Heart right ventricle (tissue), 16 donors: ENCODE measurements around the gene HLA-DPA1. TPM values are rescaled to one million over a fixed set of nuclear protein-coding genes. Genes with fewer than 3 reads are reported as not detected.

Source experiments
- ATAC-seq, 8 donors: fragments of 200-7000 bp; cut with Tn5 transposase; one replicate each; pipeline ENCODE4 v1.9.1; 2020; ENCODE audit warnings: mild to moderate bottlenecking in 8 of 8, moderate library complexity in 8 of 8, moderate number of reproducible peaks in 1 of 8
- DNase-seq, 2 donors: peaks; one replicate each; pipeline ENCODE4 v3.0.0-alpha.2; 2020
- H3K27ac ChIP-seq, 10 donors: fragments of 200-600 bp; sonication (generic) in 2 of 10; one replicate each; pipeline versions ENCODE4 v1.5.0 to v1.8.0; 2020 to 2022; ENCODE audit warnings: mild to moderate bottlenecking in 3 of 10
- H3K27me3 ChIP-seq, 7 donors: fragments of 200-600 bp; one replicate each; pipeline ENCODE4 v1.8.0; 2021 to 2022; ENCODE audit warnings: mild to moderate bottlenecking in 2 of 7
- H3K36me3 ChIP-seq, 9 donors: fragments of 200-600 bp; sonication (generic) in 1 of 9; one replicate each; pipeline versions ENCODE4 v1.5.0 to v1.8.0; 2020 to 2022; ENCODE audit warnings: mild to moderate bottlenecking in 2 of 9
- H3K4me1 ChIP-seq, 9 donors: fragments of 200-600 bp; sonication (generic) in 1 of 9; one replicate each; pipeline versions ENCODE4 v1.5.0 to v1.8.0; 2020 to 2022; ENCODE audit warnings: mild to moderate bottlenecking in 4 of 9
- H3K4me3 ChIP-seq, 10 donors: fragments of 200-600 bp; sonication (generic) in 2 of 10; one replicate each; pipeline versions ENCODE4 v1.5.0 to v1.8.0; 2020 to 2022; ENCODE audit warnings: mild to moderate bottlenecking in 7 of 10, moderate library complexity in 2 of 10
- H3K9me3 ChIP-seq, 11 donors: fragments of 200-600 bp in 10 of 11; sonication (generic) in 2 of 11; one replicate each; pipeline versions ENCODE4 v1.5.0 to v1.8.0; 2013 to 2022; ENCODE audit warnings: mild to moderate bottlenecking in 2 of 11, control low read depth in 1 of 11, moderate library complexity in 1 of 11
- WGBS, 2 donors: extraction: QIAGEN DNeasy Blood & Tissue Kit; methylation state at CpG; one replicate each; pipeline ENCODE4 v1.1.7; 2013; ENCODE audit warnings: inconsistent platforms in 1 of 2; 5-methylcytosine and 5-hydroxymethylcytosine counted together
- intact Hi-C, 10 donors: fragments of 100-400 bp; cut with DNase I; formaldehyde crosslinking; loops; one replicate each; pipeline versions ENCODE4 v1.11.1 to v1.14.2; 2022
- polyA plus RNA-seq, 2 donors: library from polyadenylated mRNA; stranded (reverse); fragments of 200-250 nt; gene quantifications; one replicate each; pipeline ENCODE4 v1.2.3, GENCODE V29; 2013
- total RNA-seq, 10 donors: library from RNA; stranded (reverse); fragmentation: NEBNext Ultra II Directional in 3 of 10; extraction: Animal tissue kit (Norgen Biotek cat#: 25700) in 3 of 10; gene quantifications; one replicate each; pipeline versions ENCODE4 v1.2.1 to v1.2.4, GENCODE V29; 2021 to 2023
- TF ChIP-seq, protein P1 (sequence below), 9 donors: fragments of 200-600 bp; sonication (generic) in 2 of 9; IDR thresholded peaks; one replicate each; pipeline versions ENCODE4 v1.5.0 to v1.8.0; 2021 to 2022; ENCODE audit warnings: antibody characterized with exemption in 9 of 9, mild to moderate bottlenecking in 5 of 9, moderate library complexity in 1 of 9
- donor health status: Arrhythmogenic right ventricular cardiomyopathy.
- donor health status: ischemic (EF 13 %, LVEDD 7.1; RV severe dilation, severe dysfunction).
- donor health status: healthy with polysubstance abuse.
- donor health status: DM: no; HTN: yes; CAD: no.
- donor health status: DM: no; HTN: no; CAD: no.
- donor health status: ischemic (EF 25% LVEDD 6.9; RV normal size, moderate dysfunction).
- donor health status: ischemic (EF 25% LVEDD 5.7; RV mildly dilated, moderate dysfunction).
- donor health status: healthy.
- donor health status: DM: yes; HTN: yes; CAD: no.
- donor health status: Ischemic cardiomyopathy.
- donor health status: ischemic (EF 35%, LVEDD 5.7; RV mildly dilated, moderate dysfunction).
- donor health status: nonischemic (EF 11% LVEDD 7.7; RV severe dilation, severe dysfunction).
- donor health status: DM: yes; HTN: yes; CAD: no.
- donor health status: PGD.
- donor health status: ischemic (EF 29% LVEDD 5.4; RV normal size, mild dysfunction).
- donor health status: nonischemic (EF 23%, LVEDD 6.1; RV moderate dilation, normal function).

The HLA-DPA1 gene
- total and polyA plus RNA-seq, 12 donors: 17.8 to 328 (median 47.5) TPM

DNA sequence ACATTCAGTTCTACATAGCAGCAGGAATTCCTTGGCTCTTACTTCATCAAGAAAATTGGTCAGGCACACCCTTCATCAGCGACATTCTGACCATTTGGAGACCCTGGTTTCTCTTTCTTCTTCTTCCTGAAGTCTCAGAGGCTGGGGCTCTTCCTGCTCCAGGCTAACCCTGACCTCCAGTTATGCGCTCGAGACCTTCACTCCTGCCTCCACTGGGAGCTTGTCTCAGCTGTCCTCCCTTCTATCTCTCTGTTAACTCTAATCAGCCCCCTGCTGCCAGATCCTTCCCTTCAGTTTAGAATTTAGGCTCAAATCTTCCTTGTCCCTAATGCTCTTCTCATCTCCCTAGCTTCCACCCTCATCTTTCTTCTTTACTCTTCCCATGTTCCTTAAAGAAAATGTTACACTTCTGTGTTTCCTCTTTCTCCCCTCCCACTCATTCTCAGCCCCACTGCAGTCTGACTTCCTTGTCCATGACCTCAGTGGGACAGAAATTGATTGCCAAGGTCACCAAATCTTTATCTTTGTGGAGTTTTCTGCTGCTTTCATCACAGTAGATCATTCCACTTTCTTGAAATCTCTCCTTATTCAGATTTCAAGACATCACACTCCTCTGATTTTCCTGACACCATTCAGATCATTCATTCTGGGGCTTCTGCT is 55.6 kb downstream of the HLA-DPA1 start:
- peak overlapping the region; percentile 72 to 95 (median 89) for H3K27ac ChIP-seq
- H3K4me1 ChIP-seq: peaks cover 0 to 65% (median 48%) of the 10 kb centered on the region in 9 donors
- DNase-seq (no peak), ATAC-seq (no peak)
- H3K9me3 ChIP-seq: no peaks in the 10 kb centered on the region
- intact Hi-C loops: loop anchor here (2.0 to 10.0 kb wide), 6 partner anchors 59 to 229 kb away; partner anchors contain the start of gene HLA-DPB1 (in 1 of the 10)
- H3K27me3 ChIP-seq: peaks cover 0 to 15% (median 6%) of the 10 kb centered on the region in 7 donors
- H3K4me3 ChIP-seq: peak overlapping the region in 1 of 10 donors; percentile 6
- no peaks in the 10 kb centered on the region for H3K36me3 ChIP-seq
- TF ChIP-seq, protein P1, sequence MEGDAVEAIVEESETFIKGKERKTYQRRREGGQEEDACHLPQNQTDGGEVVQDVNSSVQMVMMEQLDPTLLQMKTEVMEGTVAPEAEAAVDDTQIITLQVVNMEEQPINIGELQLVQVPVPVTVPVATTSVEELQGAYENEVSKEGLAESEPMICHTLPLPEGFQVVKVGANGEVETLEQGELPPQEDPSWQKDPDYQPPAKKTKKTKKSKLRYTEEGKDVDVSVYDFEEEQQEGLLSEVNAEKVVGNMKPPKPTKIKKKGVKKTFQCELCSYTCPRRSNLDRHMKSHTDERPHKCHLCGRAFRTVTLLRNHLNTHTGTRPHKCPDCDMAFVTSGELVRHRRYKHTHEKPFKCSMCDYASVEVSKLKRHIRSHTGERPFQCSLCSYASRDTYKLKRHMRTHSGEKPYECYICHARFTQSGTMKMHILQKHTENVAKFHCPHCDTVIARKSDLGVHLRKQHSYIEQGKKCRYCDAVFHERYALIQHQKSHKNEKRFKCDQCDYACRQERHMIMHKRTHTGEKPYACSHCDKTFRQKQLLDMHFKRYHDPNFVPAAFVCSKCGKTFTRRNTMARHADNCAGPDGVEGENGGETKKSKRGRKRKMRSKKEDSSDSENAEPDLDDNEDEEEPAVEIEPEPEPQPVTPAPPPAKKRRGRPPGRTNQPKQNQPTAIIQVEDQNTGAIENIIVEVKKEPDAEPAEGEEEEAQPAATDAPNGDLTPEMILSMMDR (IDR thresholded peaks at IDR 0.05): no peak
- WGBS, 2 donors: 44 to 49% methylated on average over 3 of the region's 3 CpGs

DNA sequence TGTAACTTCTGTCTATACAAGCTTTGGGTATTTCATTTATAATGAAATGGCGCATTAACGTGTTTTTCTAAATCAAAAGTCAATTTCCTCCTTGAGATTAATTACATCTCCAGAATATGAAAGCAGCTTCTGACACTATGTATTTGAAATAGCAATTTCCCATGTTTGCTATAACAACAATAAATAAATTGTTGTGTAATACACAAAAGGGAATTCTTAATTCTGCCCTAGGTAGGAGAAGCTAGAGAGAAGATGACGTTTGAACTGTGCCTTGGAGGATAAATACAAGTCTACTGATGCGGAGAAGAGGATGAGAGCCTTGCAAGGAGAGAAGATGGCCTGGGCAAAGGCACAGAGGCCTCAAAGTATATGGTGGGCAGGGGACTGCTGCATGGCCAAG is 56.4 kb downstream of the HLA-DPA1 start:
- peaks cover 0 to 65% (median 48%) of the 10 kb centered on the region in 9 donors for H3K4me1 ChIP-seq
- H3K27me3 ChIP-seq: peaks cover 0 to 15% (median 6%) of the 10 kb centered on the region in 7 donors
- 65 to 68% methylated on average over 4 of the region's 4 CpGs for WGBS, 2 donors
- H3K4me3 ChIP-seq: peak overlapping the region in 1 of 10 donors; percentile 6
- TF ChIP-seq, protein P1 (IDR thresholded peaks at IDR 0.05): no peak
- ATAC-seq (no peak), DNase-seq (no peak)
- H3K36me3 ChIP-seq: no peaks in the 10 kb centered on the region
- peak overlapping the region in 6 of 10 donors; percentile 84 to 95 (median 91) for H3K27ac ChIP-seq
- intact Hi-C loops: loop anchor here in 8 of 10 donors (5.0 to 10.0 kb wide), 5 partner anchors 60 to 230 kb away; partner anchors contain the start of gene HLA-DPB1 (in 1 of the 8)
- no peaks in the 10 kb centered on the region for H3K9me3 ChIP-seq

DNA sequence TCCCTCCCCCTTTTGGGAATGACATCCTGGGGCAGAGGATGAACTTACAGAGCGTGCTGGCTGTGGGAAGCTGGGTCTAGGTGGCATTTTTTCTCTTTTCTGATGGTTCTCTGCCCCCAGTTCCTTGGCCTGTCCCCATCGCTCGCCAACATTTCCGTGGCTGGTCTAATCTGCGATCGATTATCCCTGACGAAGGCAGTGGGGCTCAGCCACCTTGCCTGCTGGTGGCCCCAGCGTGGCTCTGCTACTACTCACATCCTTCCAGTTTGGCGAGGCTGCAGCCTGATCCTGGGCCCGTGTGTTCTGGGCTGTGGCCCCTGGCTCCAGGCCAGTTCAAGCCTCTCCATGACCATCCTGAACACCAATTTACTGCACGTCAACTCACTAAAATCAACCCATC is 57.7 kb downstream of the HLA-DPA1 start:
- Histone ChIP-seq H3K4me1 (peaks cover 0 to 65% (median 48%) of the 10 kb centered on the region in 9 donors), H3K27ac (peak overlapping the region in 8 of 10 donors; percentile 34 to 70 (median 56)), H3K27me3 (peaks cover 0 to 26% (median 9%) of the 10 kb centered on the region in 7 donors), H3K36me3 (no peaks in the 10 kb centered on the region), H3K4me3 (no peak overlapping the region), H3K9me3 (no peaks in the 10 kb centered on the region)
- intact Hi-C loops: loop anchor here in 9 of 10 donors (2.0 to 10.0 kb wide), 9 partner anchors 62 to 233 kb away; partner anchors contain the start of gene HLA-DPB1 (in 1 of the 9)
- TF ChIP-seq, protein P1 (IDR thresholded peaks at IDR 0.05): no peak
- 66 to 71% methylated on average over 11 of the region's 11 CpGs for WGBS, 2 donors
- ATAC-seq (no peak), DNase-seq (no peak)

DNA sequence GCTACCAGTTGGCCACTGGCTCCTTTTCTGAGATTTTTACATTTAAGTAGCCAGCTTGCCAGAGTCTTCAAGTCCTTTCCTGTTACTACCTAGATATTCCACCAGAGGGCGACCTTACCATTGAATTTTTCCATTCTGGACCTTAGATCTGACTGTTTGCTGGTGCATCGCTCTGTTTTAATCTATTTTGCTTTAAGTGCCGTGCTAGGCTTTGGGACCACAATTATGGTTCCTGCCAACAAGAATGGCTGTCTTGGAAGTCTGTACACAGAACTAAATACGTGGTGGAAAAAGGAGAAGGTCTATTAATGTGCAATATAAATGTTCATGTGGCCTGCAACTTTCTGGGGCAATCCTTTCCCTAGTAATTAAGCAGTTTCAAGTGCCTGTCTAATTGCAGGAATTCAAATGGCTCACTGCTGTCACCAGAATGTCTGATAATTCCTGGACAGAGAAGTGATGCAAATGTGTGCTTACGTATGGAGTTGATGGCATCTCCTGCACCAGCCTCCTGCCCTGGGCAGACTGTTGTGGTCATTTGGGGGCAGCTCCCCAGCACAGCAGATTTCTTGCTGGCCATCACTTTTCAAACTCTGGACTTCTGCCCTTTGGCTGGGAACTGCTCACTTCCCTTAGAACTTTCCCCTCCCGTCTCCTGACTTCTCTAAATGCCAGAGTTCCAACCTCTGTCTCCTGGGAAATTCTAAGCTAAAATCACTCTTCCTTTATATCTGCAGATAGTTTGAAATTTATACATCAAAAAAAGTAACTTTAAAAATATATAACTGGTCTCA is 58.4 kb downstream of the HLA-DPA1 start:
- ATAC-seq: peak; percentile 41 to 75 (median 63)
- Histone ChIP-seq H3K4me1 (peaks cover 0 to 57% (median 42%) of the 10 kb centered on the region in 9 donors), H3K27me3 (peaks cover 0 to 28% (median 9%) of the 10 kb centered on the region in 7 donors), H3K4me3 (peak overlapping the region in 2 of 10 donors; percentile 4), H3K27ac (peak overlapping the region in 8 of 10 donors; percentile 34 to 70 (median 56)), H3K36me3 (no peaks in the 10 kb centered on the region), H3K9me3 (no peaks in the 10 kb centered on the region)
- TF ChIP-seq, protein P1 (IDR thresholded peaks at IDR 0.05): peak; percentile 65 to 89 (median 84)
- peak in 1 of 2 donors; percentile 82 for DNase-seq
- 13 to 18% methylated on average over 6 of the region's 6 CpGs for WGBS, 2 donors
- intact Hi-C loops: loop anchor here (1.0 to 10.0 kb wide), 11 partner anchors 62 to 234 kb away; partner anchors contain the start of gene HLA-DPB1 (in 1 of the 10)
